Esophagus muscularis mucosa (tissue), 4 donors: Measurements from ENCODE around the gene NAA11. TPM values are rescaled to one million over a fixed set of nuclear protein-coding genes. Genes with fewer than 3 reads are reported as not detected.

ENCODE experiments used
- DNase-seq: peaks from one replicate; pipeline ENCODE4 v3.0.0-alpha.2; 2017; ENCODE audit errors: extremely low spot score
- H3K27ac ChIP-seq, 4 donors: fragments of 200-600 bp; sonication (generic); replicated peaks in 1 of 4; 1 replicate in 3 of 4; 2 replicates in 1 of 4; pipeline ENCODE4 v1.5.1; 2016 to 2019; ENCODE audit warnings: mild to moderate bottlenecking in 1 of 4
- H3K27me3 ChIP-seq, 4 donors: fragments of 200-600 bp; sonication (generic); one replicate each; pipeline versions ENCODE4 v1.5.1 to v1.6.0; 2016 to 2019
- H3K36me3 ChIP-seq, 4 donors: fragments of 200-600 bp; sonication (generic); one replicate each; pipeline ENCODE4 v1.5.1; 2016 to 2019
- H3K4me1 ChIP-seq, 4 donors: fragments of 200-600 bp; sonication (generic); one replicate each; pipeline ENCODE4 v1.5.1; 2016 to 2019
- H3K4me3 ChIP-seq, 4 donors: fragments of 200-600 bp; sonication (generic); 1 replicate in 2 of 4; 2 replicates in 2 of 4; pipeline ENCODE4 v1.5.1; 2016 to 2019; ENCODE audit warnings: mild to moderate bottlenecking in 4 of 4, moderate library complexity in 1 of 4
- H3K9me3 ChIP-seq, 4 donors: fragments of 200-600 bp; sonication (generic); 1 replicate in 3 of 4; 2 replicates in 1 of 4; pipeline ENCODE4 v1.5.1; 2016 to 2019
- EP300 ChIP-seq: sonication (generic); formaldehyde crosslinking; IDR thresholded peaks from one replicate; pipeline ENCODE4 v1.6.1; 2017; ENCODE audit warnings: antibody characterized with exemption
- POLR2A ChIP-seq: fragments of 450-650 bp; IDR thresholded peaks from one replicate; pipeline ENCODE4 v1.6.1; 2017; ENCODE audit warnings: antibody characterized with exemption, moderate library complexity, mild to moderate bottlenecking, low read depth
- POLR2AphosphoS5 ChIP-seq, 2 donors: sonication (generic); formaldehyde crosslinking; IDR thresholded peaks; one replicate each; pipeline ENCODE4 v1.6.1; 2017; ENCODE audit warnings: antibody characterized with exemption in 2 of 2
- WGBS: methylation state at CpG from one replicate; pipeline ENCODE4 v1.1.5; 2018; 5-methylcytosine and 5-hydroxymethylcytosine counted together
- intact Hi-C: fragments of 100-400 bp; cut with DNase I; formaldehyde crosslinking; loops from one replicate; pipeline ENCODE4 v1.15.1; 2023
- total RNA-seq, 4 donors: library from RNA; depleted of rRNA; stranded (reverse); fragments of >200 nt; gene quantifications; one replicate each; pipeline versions ENCODE4 v1.1.0 to v1.2.1, GENCODE V29; 2016
- TF ChIP-seq, protein P1 (sequence below), 3 experiments: fragments of 200-600 bp in 2 of 3; fragments of 450-650 bp in 1 of 3; sonication (generic) in 2 of 3; IDR thresholded peaks; one replicate each; pipeline ENCODE4 v1.5.1; 2017 to 2019; ENCODE audit warnings: antibody characterized with exemption in 3 of 3, mild to moderate bottlenecking in 2 of 3, moderate library complexity in 1 of 3

The NAA11 gene
- total RNA-seq, 4 donors from 2014 or later: not detected

GRCh38 chr4:79273915-79274314 lies 51.9 kb downstream of the NAA11 start:
- H3K4me3 ChIP-seq: no peak overlapping the region
- TF ChIP-seq POLR2A (no peak), EP300 (no peak), POLR2AphosphoS5 (IDR thresholded peaks at IDR 0.05) (no peak)
- no peak for DNase-seq
- no peaks in the 10 kb centered on the region for H3K36me3 ChIP-seq
- H3K9me3 ChIP-seq: no peaks in the 10 kb centered on the region
- H3K27me3 ChIP-seq: no peaks in the 10 kb centered on the region
- WGBS: 40% methylated on average over 1 of the region's 1 CpG
- peaks cover 0 to 14% (median 5%) of the 10 kb centered on the region in 4 donors for H3K4me1 ChIP-seq
- intact Hi-C loops: no loop called here
- H3K27ac ChIP-seq: no peak overlapping the region

DNA sequence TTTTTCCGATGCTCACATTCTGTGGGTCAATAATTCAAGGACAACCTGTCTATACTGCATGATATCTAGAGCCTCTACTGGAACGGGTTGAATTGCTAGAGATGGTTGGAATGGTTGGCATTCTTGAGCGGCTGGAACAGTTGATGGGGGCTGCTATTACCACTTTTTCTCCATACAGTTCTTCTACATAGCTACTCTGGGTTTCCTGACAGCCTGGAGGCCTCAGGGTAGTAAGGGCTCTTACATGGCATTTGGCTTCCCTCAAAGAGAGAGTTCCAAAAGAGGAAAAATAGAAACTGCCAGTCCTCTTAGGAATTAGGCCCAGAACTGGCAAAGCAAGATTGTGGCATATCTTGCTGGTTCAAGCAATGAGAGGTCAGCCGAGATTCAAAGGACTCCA lies 53.1 kb downstream of the NAA11 start:
- no peaks in the 10 kb centered on the region for H3K9me3 ChIP-seq
- H3K4me1 ChIP-seq: peaks cover 0 to 11% (median 5%) of the 10 kb centered on the region in 4 donors
- DNase-seq: no peak
- no peak overlapping the region for H3K27ac ChIP-seq
- 88% methylated on average over 4 of the region's 4 CpGs for WGBS
- H3K27me3 ChIP-seq: no peaks in the 10 kb centered on the region
- intact Hi-C loops: no loop called here
- no peaks in the 10 kb centered on the region for H3K36me3 ChIP-seq
- H3K4me3 ChIP-seq: no peak overlapping the region
- TF ChIP-seq POLR2A: no peak
- TF ChIP-seq EP300: no peak
- no peak for TF ChIP-seq POLR2AphosphoS5 (IDR thresholded peaks at IDR 0.05)
- TF ChIP-seq, protein P1, sequence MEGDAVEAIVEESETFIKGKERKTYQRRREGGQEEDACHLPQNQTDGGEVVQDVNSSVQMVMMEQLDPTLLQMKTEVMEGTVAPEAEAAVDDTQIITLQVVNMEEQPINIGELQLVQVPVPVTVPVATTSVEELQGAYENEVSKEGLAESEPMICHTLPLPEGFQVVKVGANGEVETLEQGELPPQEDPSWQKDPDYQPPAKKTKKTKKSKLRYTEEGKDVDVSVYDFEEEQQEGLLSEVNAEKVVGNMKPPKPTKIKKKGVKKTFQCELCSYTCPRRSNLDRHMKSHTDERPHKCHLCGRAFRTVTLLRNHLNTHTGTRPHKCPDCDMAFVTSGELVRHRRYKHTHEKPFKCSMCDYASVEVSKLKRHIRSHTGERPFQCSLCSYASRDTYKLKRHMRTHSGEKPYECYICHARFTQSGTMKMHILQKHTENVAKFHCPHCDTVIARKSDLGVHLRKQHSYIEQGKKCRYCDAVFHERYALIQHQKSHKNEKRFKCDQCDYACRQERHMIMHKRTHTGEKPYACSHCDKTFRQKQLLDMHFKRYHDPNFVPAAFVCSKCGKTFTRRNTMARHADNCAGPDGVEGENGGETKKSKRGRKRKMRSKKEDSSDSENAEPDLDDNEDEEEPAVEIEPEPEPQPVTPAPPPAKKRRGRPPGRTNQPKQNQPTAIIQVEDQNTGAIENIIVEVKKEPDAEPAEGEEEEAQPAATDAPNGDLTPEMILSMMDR (IDR thresholded peaks at IDR 0.05): no peak

DNA sequence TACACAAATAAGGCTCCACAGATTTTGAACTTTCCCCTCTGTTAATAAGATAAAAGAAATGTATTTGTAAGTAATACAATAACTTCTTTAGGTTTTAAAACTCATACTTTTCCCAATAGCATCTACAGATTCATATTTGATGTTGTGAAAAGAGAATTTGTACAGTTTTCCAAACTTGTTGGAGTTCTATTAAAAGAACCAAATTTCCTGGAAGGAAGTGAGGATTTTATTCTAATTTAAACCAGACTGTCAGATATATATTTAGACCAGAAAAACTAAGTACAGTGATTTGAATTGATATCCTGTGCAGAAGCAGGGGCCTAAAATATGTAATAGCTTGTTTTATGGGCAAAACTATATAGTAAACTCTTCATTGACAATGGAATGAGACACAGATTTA lies 53.7 kb downstream of the NAA11 start:
- Histone ChIP-seq H3K4me3 (no peak overlapping the region), H3K4me1 (peaks cover 0 to 11% (median 4%) of the 10 kb centered on the region in 4 donors), H3K27me3 (no peaks in the 10 kb centered on the region), H3K36me3 (no peaks in the 10 kb centered on the region), H3K9me3 (no peaks in the 10 kb centered on the region), H3K27ac (no peak overlapping the region)
- intact Hi-C loops: no loop called here
- TF ChIP-seq POLR2AphosphoS5 (IDR thresholded peaks at IDR 0.05) (no peak), POLR2A (no peak), EP300 (no peak)
- TF ChIP-seq, protein P1 (IDR thresholded peaks at IDR 0.05): no peak
- no peak for DNase-seq

DNA sequence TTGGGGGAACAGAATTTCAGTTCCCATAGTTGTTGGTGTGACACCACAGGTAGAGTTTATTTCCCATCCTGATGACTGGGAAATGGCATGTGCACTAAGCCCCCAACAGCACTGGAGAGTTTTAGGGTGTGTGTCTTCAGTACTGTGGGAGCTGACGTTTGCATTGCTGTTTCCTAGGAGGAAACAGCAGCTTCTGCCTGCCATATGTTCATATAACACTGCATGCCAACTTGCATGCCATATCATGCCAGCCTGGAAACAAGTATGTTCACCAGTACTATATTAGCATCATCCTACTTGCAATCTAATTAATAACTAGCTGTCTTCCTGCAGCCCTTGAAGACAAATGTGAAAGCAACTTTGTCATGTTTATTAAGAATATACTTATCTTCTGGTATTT lies 58.2 kb downstream of the NAA11 start:
- Histone ChIP-seq H3K9me3 (no peaks in the 10 kb centered on the region), H3K27ac (no peak overlapping the region), H3K27me3 (no peaks in the 10 kb centered on the region), H3K4me3 (no peak overlapping the region), H3K36me3 (no peaks in the 10 kb centered on the region), H3K4me1 (no peaks in the 10 kb centered on the region)
- intact Hi-C loops: no loop called here
- TF ChIP-seq EP300 (no peak), POLR2A (no peak), POLR2AphosphoS5 (IDR thresholded peaks at IDR 0.05) (no peak)
- TF ChIP-seq, protein P1 (IDR thresholded peaks at IDR 0.05): no peak
- no peak for DNase-seq
- 57% methylated on average over 1 of the region's 1 CpG for WGBS

Other genes starting within 250 kb of the NAA11 start
- not detected for gene GK2, start 82.2 kb upstream of the NAA11 start, total RNA-seq